Cardiac muscle cell (in vitro differentiated cells and primary cell): ENCODE measurements around the gene PCDH15. TPM values are rescaled to one million over a fixed set of nuclear protein-coding genes. Genes with fewer than 3 reads are reported as not detected.

Source experiments
- DNase-seq, 2 donors: peaks; one replicate each; pipeline versions ENCODE4 v3.0.0 to v3.0.0-alpha.2; 2010 to 2017; ENCODE audit warnings: low read depth in 1 of 2, low spot score in 1 of 2
- H3K27ac ChIP-seq: fragments of 200-600 bp; sonication (generic); 2 replicates; pipeline ENCODE4 v1.5.1; 2016
- H3K27me3 ChIP-seq: fragments of 200-600 bp; sonication (generic); 2 replicates; pipeline ENCODE4 v1.6.0; 2016; ENCODE audit warnings: control low read depth
- H3K36me3 ChIP-seq: fragments of 200-600 bp; sonication (generic); 2 replicates; pipeline ENCODE4 v1.5.1; 2016; ENCODE audit warnings: control low read depth
- H3K4me1 ChIP-seq: fragments of 200-600 bp; sonication (generic); 2 replicates; pipeline ENCODE4 v1.8.1; 2017; ENCODE audit warnings: low read depth, mild to moderate bottlenecking, mixed run types
- H3K4me3 ChIP-seq: fragments of 200-600 bp; sonication (generic); 2 replicates; pipeline ENCODE4 v1.5.1; 2016; ENCODE audit warnings: mild to moderate bottlenecking
- H3K9me3 ChIP-seq: fragments of 200-600 bp; sonication (generic); 2 replicates; pipeline ENCODE4 v1.5.1; 2017; ENCODE audit warnings: low read depth, mild to moderate bottlenecking, control low read depth
- polyA plus RNA-seq: library from polyadenylated mRNA; unstranded; fragments of >200 nt; fragmentation: Nextera tagmentation; extraction: Ambion mirVana; gene quantifications from 2 replicates; pipeline ENCODE4 v1.2.1, GENCODE V29; 2016
- total RNA-seq: library from RNA; depleted of rRNA; stranded (reverse); fragments of >200 nt; gene quantifications from 2 replicates; pipeline ENCODE4 v1.2.3, GENCODE V29; 2016
- TF ChIP-seq, protein P1 (sequence below): IDR thresholded peaks from 2 replicates; pipeline ENCODE4 v1.5.1; 2012; ENCODE audit warnings: low read depth, mild to moderate bottlenecking, low read length

The PCDH15 gene
- total and polyA plus RNA-seq, 2 experiments from 2014 or later: 0.30 TPM; not detected in 1

DNA sequence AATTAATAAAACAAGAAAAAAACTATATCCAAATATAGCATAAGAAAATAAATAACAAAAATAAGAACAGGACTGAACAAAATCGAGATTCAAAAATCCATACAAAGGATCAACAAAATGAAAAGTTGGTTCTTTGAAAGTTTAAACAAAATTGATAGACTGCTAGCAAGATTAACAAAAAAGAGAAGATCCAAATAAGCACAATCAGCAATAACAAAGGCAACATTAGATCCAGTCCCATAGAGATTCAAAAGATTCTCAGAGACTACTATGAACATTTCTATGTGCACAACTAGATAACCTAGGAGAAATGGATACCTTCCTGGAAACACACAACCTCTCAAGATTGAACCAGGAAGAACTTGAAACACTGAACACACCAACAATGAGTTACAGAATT, 534.6 kb downstream of the PCDH15 start:
- DNase-seq: no peak
- Histone ChIP-seq H3K4me3 (no peak overlapping the region), H3K36me3 (no peaks in the 10 kb centered on the region), H3K9me3 (no peaks in the 10 kb centered on the region), H3K27me3 (no peaks in the 10 kb centered on the region), H3K27ac (no peak overlapping the region), H3K4me1 (no peaks in the 10 kb centered on the region)
- TF ChIP-seq, protein P1, sequence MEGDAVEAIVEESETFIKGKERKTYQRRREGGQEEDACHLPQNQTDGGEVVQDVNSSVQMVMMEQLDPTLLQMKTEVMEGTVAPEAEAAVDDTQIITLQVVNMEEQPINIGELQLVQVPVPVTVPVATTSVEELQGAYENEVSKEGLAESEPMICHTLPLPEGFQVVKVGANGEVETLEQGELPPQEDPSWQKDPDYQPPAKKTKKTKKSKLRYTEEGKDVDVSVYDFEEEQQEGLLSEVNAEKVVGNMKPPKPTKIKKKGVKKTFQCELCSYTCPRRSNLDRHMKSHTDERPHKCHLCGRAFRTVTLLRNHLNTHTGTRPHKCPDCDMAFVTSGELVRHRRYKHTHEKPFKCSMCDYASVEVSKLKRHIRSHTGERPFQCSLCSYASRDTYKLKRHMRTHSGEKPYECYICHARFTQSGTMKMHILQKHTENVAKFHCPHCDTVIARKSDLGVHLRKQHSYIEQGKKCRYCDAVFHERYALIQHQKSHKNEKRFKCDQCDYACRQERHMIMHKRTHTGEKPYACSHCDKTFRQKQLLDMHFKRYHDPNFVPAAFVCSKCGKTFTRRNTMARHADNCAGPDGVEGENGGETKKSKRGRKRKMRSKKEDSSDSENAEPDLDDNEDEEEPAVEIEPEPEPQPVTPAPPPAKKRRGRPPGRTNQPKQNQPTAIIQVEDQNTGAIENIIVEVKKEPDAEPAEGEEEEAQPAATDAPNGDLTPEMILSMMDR: no peak

DNA sequence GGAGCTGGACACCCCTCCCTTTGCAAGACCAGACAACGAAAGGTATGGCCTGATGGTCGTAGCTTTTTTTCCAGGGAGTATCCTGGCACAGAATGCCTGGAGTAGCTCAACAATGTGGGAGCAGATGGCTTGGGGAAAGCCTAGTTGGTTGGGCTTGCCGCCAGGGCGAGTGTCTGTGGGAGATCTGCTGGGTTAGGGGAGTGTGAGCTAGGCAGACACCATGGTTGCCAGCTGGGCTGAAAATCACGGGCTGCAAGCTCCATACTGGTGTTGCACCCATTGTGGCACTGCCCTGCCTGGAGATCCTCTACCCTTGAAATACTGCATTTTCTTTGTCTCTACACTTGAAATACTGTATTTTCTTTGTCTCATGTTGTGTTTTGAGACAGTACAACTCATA, 538.3 kb downstream of the PCDH15 start:
- Histone ChIP-seq H3K4me3 (no peak overlapping the region), H3K9me3 (no peaks in the 10 kb centered on the region), H3K36me3 (no peaks in the 10 kb centered on the region), H3K27ac (no peak overlapping the region), H3K4me1 (peaks cover 7% of the 10 kb centered on the region), H3K27me3 (no peaks in the 10 kb centered on the region)
- TF ChIP-seq, protein P1: no peak
- DNase-seq: no peak

DNA sequence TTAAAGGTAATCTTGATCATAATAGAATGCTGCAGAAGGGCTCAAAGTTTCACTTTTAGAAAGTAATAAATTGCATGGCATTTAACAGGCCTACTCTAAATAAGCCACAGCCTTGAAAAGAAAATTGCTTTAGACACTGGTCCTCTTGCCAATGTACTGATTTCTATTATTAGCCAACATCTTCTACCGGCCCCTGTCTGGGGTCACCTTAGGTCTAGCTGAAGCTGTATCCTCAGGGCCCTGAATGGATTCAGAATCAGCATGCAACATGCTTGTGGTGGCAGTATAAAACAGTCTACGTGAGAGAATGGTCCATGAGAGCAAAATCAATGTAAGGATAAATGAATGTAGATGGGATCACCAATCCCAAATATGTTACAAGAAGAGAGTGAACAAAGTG, 541.9 kb downstream of the PCDH15 start:
- Histone ChIP-seq H3K36me3 (no peaks in the 10 kb centered on the region), H3K4me1 (peaks cover 7% of the 10 kb centered on the region), H3K9me3 (no peaks in the 10 kb centered on the region), H3K27me3 (no peaks in the 10 kb centered on the region), H3K4me3 (no peak overlapping the region), H3K27ac (no peak overlapping the region)
- DNase-seq: peak in 1 of 2 donors; percentile 51
- TF ChIP-seq, protein P1: no peak

DNA sequence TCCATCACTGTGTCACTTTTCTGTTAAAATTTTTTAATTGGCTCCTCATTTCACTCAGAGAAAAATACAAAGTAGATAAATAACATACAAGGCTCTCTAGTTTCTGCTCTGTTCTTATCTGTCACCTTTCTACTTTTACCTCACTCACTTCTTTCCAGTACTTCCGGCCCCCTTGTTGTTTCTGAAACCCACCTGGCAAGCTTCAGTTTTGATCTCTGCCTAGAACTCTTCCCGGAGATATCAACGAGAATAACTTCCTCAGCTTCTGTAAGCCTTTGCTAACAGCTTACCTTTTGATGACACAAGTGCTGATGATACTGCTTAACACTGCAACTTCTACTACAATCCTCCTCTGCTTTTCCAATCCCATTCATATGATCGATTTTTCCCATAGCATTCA, 566.2 kb downstream of the PCDH15 start:
- TF ChIP-seq, protein P1: no peak
- no peak overlapping the region for H3K4me3 ChIP-seq
- DNase-seq: no peak
- H3K9me3 ChIP-seq: no peaks in the 10 kb centered on the region
- no peaks in the 10 kb centered on the region for H3K4me1 ChIP-seq
- no peaks in the 10 kb centered on the region for H3K36me3 ChIP-seq
- no peaks in the 10 kb centered on the region for H3K27me3 ChIP-seq
- H3K27ac ChIP-seq: no peak overlapping the region

DNA sequence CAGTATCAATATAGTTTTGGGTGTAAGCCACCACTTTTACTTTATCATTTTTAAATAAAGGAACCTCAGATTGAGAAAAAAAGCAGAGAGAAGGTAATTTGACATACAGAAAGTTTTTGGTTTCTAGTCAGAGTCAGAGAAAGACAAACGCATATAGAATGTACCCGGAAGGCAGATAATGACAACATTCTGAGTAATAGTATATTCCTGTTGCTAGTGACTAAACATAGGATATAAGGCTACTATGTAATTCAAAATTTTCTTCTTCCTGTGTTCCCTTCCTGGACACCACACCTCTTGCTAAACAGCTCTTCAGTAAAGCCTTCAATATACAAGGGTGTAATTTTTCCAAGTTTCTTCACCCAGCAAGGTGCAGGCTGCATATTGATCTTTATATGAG, 597.6 kb downstream of the PCDH15 start:
- Histone ChIP-seq H3K4me1 (no peaks in the 10 kb centered on the region), H3K36me3 (no peaks in the 10 kb centered on the region), H3K27ac (no peak overlapping the region), H3K4me3 (no peak overlapping the region), H3K9me3 (no peaks in the 10 kb centered on the region), H3K27me3 (no peaks in the 10 kb centered on the region)
- no peak for DNase-seq
- TF ChIP-seq, protein P1: no peak

DNA sequence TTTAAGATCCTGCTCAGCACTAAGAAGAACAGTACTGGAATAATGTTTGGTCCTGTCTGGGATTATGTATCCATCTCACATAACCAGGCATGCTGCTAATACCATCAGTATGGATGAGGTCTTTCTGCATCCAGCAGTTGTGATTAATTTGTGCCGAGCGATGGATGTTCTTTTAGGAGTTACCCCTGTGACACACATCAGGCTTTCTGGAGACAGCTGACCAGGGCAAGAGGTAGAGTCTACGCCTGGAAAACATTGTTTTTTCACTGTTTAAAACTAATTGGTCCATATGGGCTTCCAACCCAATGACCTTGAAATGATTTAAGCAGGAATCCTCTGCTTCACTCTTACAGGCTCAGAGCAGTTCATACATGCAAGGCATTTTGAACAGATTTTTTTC, 603.0 kb downstream of the PCDH15 start:
- no peak overlapping the region for H3K4me3 ChIP-seq
- no peaks in the 10 kb centered on the region for H3K27me3 ChIP-seq
- H3K4me1 ChIP-seq: no peaks in the 10 kb centered on the region
- no peak overlapping the region for H3K27ac ChIP-seq
- no peaks in the 10 kb centered on the region for H3K36me3 ChIP-seq
- H3K9me3 ChIP-seq: no peaks in the 10 kb centered on the region
- TF ChIP-seq, protein P1: no peak
- DNase-seq: no peak
